ENCODE results near the gene TBC1D22B.
"Not testable (repeated sequence)": the region's sequence is repeated elsewhere in the genome, so short reads cannot be mapped to it uniquely, and the experiment has no call there.

Gene TBC1D22B

GRCh38 chr6:37303091-37303660 is 45.6 kb downstream of the TBC1D22B start:
- DNase-seq (ENCODE audit: low read depth in 3 of 3): no peak

GRCh38 chr6:37303891-37304503 is 46.4 kb downstream of the TBC1D22B start:
- DNase-seq (ENCODE audit: low read depth in 3 of 3): no peak

- DNase-seq (ENCODE audit: low read depth in 3 of 3): no peak
Measured at GRCh38 chr6:37304766-37305165, 47.2 kb downstream of the TBC1D22B start.

GRCh38 chr6:37305841-37306425 is 48.4 kb downstream of the TBC1D22B start:
- no peak for DNase-seq (ENCODE audit: low read depth in 3 of 3)

- DNase-seq (ENCODE audit: low read depth in 3 of 3): no peak
Measured at GRCh38 chr6:37306624-37307222, 49.2 kb downstream of the TBC1D22B start.

GRCh38 chr6:37307484-37307883 is 49.9 kb downstream of the TBC1D22B start:
- DNase-seq (ENCODE audit: low read depth in 3 of 3): not testable (repeated sequence)

- DNase-seq (ENCODE audit: low read depth in 3 of 3): no peak
Measured at GRCh38 chr6:37308069-37308815, 50.7 kb downstream of the TBC1D22B start.

- DNase-seq (ENCODE audit: low read depth in 3 of 3): no peak
Measured at GRCh38 chr6:37309046-37309445, 51.5 kb downstream of the TBC1D22B start.

- DNase-seq (ENCODE audit: low read depth in 3 of 3): no peak
Measured at GRCh38 chr6:37309692-37310091, 52.1 kb downstream of the TBC1D22B start.

- no peak for DNase-seq (ENCODE audit: low read depth in 3 of 3)
Measured at GRCh38 chr6:37310966-37311365, 53.4 kb downstream of the TBC1D22B start.

GRCh38 chr6:37311741-37312473 is 54.3 kb downstream of the TBC1D22B start:
- no peak for DNase-seq (ENCODE audit: low read depth in 3 of 3)

- DNase-seq (ENCODE audit: low read depth in 3 of 3): no peak
Measured at GRCh38 chr6:37313723-37314486, 56.3 kb downstream of the TBC1D22B start.

GRCh38 chr6:37314487-37315156 is 57.0 kb downstream of the TBC1D22B start:
- no peak for DNase-seq (ENCODE audit: low read depth in 3 of 3)

GRCh38 chr6:37315157-37315515 is 57.6 kb downstream of the TBC1D22B start:
- DNase-seq (ENCODE audit: low read depth in 3 of 3): no peak

GRCh38 chr6:37316071-37316470 is 58.5 kb downstream of the TBC1D22B start:
- no peak for DNase-seq (ENCODE audit: low read depth in 3 of 3)

- no peak for DNase-seq (ENCODE audit: low read depth in 3 of 3)
Measured at GRCh38 chr6:37317312-37318038, 59.9 kb downstream of the TBC1D22B start.

- no peak for DNase-seq (ENCODE audit: low read depth in 3 of 3)
Measured at GRCh38 chr6:37319156-37319555, 61.6 kb downstream of the TBC1D22B start.

GRCh38 chr6:37319856-37320480 is 62.4 kb downstream of the TBC1D22B start:
- DNase-seq (ENCODE audit: low read depth in 3 of 3): no peak

GRCh38 chr6:37320646-37321045 is 63.1 kb downstream of the TBC1D22B start:
- DNase-seq (ENCODE audit: low read depth in 3 of 3): no peak
